T47D (cell line): Measurements from ENCODE around the gene DNAJB8.

Source experiments
- DNase-seq, 2 experiments: peaks; one replicate each; pipeline versions ENCODE4 v3.0.0 to v3.0.0-alpha.2; 2011 to 2012; ENCODE audit warnings: low read depth in 1 of 2, low spot score in 1 of 2
- JUND ChIP-seq: IDR thresholded peaks from 2 replicates; pipeline ENCODE4 v1.6.1; 2012; ENCODE audit warnings: low read depth
- in situ Hi-C: cut with HindIII; loops from 2 replicates; pipeline ENCODE4 v1.10.0; 2016; ENCODE audit warnings: low sequenced_read_pairs, low pct_unique_long_range_greater_than_20kb

Gene DNAJB8

GRCh38 chr3:128485282-128486204 is 18.9 kb upstream of the DNAJB8 start:
- in situ Hi-C loops, result no loop called here
- DNase-seq, result no peak
- TF ChIP-seq JUND, result no peak

- TF ChIP-seq JUND, result no peak
- in situ Hi-C loops, result no loop called here
- no peak for DNase-seq
Observed at GRCh38 chr3:128484404-128485281, 18.0 kb upstream of the DNAJB8 start.

- no peak for TF ChIP-seq JUND
- no peak for DNase-seq
- in situ Hi-C loops, result no loop called here
Observed at GRCh38 chr3:128483657-128484403, 17.1 kb upstream of the DNAJB8 start.

- no peak for TF ChIP-seq JUND
- no peak for DNase-seq
- in situ Hi-C loops, result no loop called here
Observed at GRCh38 chr3:128482666-128483656, 16.3 kb upstream of the DNAJB8 start.

GRCh38 chr3:128482175-128482574 is 15.5 kb upstream of the DNAJB8 start:
- TF ChIP-seq JUND, result no peak
- in situ Hi-C loops, result no loop called here
- no peak for DNase-seq

- no peak for DNase-seq
- in situ Hi-C loops, result no loop called here
- TF ChIP-seq JUND, result no peak
Observed at GRCh38 chr3:128481438-128481942, 14.8 kb upstream of the DNAJB8 start.

GRCh38 chr3:128480717-128481437 is 14.2 kb upstream of the DNAJB8 start:
- in situ Hi-C loops, result no loop called here
- no peak for TF ChIP-seq JUND
- DNase-seq, result no peak

- in situ Hi-C loops, result no loop called here
- TF ChIP-seq JUND, result no peak
- no peak for DNase-seq
Observed at GRCh38 chr3:128480278-128480677, 13.6 kb upstream of the DNAJB8 start.

- in situ Hi-C loops, result no loop called here
- no peak for DNase-seq
- no peak for TF ChIP-seq JUND
Observed at GRCh38 chr3:128479558-128480086, 12.9 kb upstream of the DNAJB8 start.
